HepG2 (cell line): ENCODE data around the gene RIPPLY2. TPM values are rescaled to one million over a fixed set of nuclear protein-coding genes. Genes with fewer than 3 reads are reported as not detected.
A peak's percentile ranks its signal among the peaks of the same experiment; 100 is the strongest.

Source experiments
- ELK4 ChIP-seq: sonication (generic); formaldehyde crosslinking; IDR thresholded peaks from 2 replicates; pipeline ENCODE4 v1.9.0; 2021; ENCODE audit warnings: missing genetic modification reagents, borderline replicate concordance
- FOXA3 ChIP-seq: IDR thresholded peaks from 2 replicates; pipeline ENCODE4 v1.6.1; 2016; ENCODE audit warnings: missing genetic modification reagents, missing compliant biosample characterization
- FOXO1 ChIP-seq: sonication (generic); formaldehyde crosslinking; IDR thresholded peaks from 2 replicates; pipeline ENCODE4 v1.4.0; 2020; ENCODE audit warnings: missing genetic modification reagents
- ISL2 ChIP-seq: sonication (generic); formaldehyde crosslinking; IDR thresholded peaks from 2 replicates; pipeline ENCODE4 v1.5.0; 2020; ENCODE audit warnings: missing genetic modification reagents
- KDM6A ChIP-seq: IDR thresholded peaks from 2 replicates; pipeline ENCODE4 v1.6.1; 2016; ENCODE audit warnings: low read depth
- POLR2G ChIP-seq: fragments of 200-400 bp; formaldehyde crosslinking; IDR thresholded peaks from 2 replicates; pipeline ENCODE4 v1.6.1; 2018; ENCODE audit warnings: mild to moderate bottlenecking, low read depth, low read length, moderate library complexity
- PRDM10 ChIP-seq: sonication (generic); formaldehyde crosslinking; IDR thresholded peaks from 2 replicates; pipeline ENCODE4 v1.4.0; 2020; ENCODE audit warnings: low read depth, missing genetic modification reagents
- SKIL ChIP-seq: sonication (generic); formaldehyde crosslinking; IDR thresholded peaks from 2 replicates; pipeline ENCODE4 v1.8.0; 2022; ENCODE audit warnings: missing genetic modification reagents, mild to moderate bottlenecking, moderate library complexity, borderline replicate concordance
- SP4 ChIP-seq: sonication (generic); formaldehyde crosslinking; IDR thresholded peaks from 2 replicates; pipeline ENCODE4 v1.8.1; 2023; ENCODE audit warnings: mild to moderate bottlenecking, missing genetic modification reagents
- TEAD2 ChIP-seq: sonication (generic); formaldehyde crosslinking; IDR thresholded peaks from 2 replicates; pipeline ENCODE4 v1.9.0; 2021; ENCODE audit warnings: missing genetic modification reagents
- ZNF225 ChIP-seq: sonication (generic); formaldehyde crosslinking; IDR thresholded peaks from 2 replicates; pipeline ENCODE4 v1.4.0; 2020; ENCODE audit warnings: mild to moderate bottlenecking, missing genetic modification reagents
- ZNF337 ChIP-seq: sonication (generic); formaldehyde crosslinking; IDR thresholded peaks from 2 replicates; pipeline ENCODE4 v1.5.1; 2020; ENCODE audit warnings: missing genetic modification reagents, low read depth, mild to moderate bottlenecking, borderline replicate concordance
- ZNF430 ChIP-seq: sonication (generic); formaldehyde crosslinking; IDR thresholded peaks from 2 replicates; pipeline ENCODE4 v1.9.0; 2021; ENCODE audit warnings: mild to moderate bottlenecking, missing genetic modification reagents
- ZNF44 ChIP-seq: sonication (generic); formaldehyde crosslinking; IDR thresholded peaks from 2 replicates; pipeline ENCODE4 v1.5.1; 2020; ENCODE audit warnings: mild to moderate bottlenecking, missing genetic modification reagents
- ZNF569 ChIP-seq: sonication (generic); formaldehyde crosslinking; IDR thresholded peaks from 2 replicates; pipeline ENCODE4 v1.5.0; 2020; ENCODE audit warnings: mild to moderate bottlenecking, missing genetic modification reagents, moderate library complexity, borderline replicate concordance
- ZNF614 ChIP-seq: IDR thresholded peaks from 2 replicates; pipeline ENCODE4 v1.6.1; 2018; ENCODE audit warnings: missing biosample characterization, missing genetic modification reagents, inconsistent platforms, borderline replicate concordance
- ZNF615 ChIP-seq: sonication (generic); formaldehyde crosslinking; IDR thresholded peaks from 2 replicates; pipeline ENCODE4 v1.5.0; 2020; ENCODE audit warnings: mild to moderate bottlenecking, missing genetic modification reagents, borderline replicate concordance
- ZNF777 ChIP-seq: sonication (generic); formaldehyde crosslinking; IDR thresholded peaks from 2 replicates; pipeline ENCODE4 v1.4.0; 2020; ENCODE audit warnings: missing genetic modification reagents
- polyA plus RNA-seq, 8 experiments: library from polyadenylated mRNA; depleted of rRNA in 3 of 8; stranded (reverse) in 7 of 8; unstranded in 1 of 8; fragments of >200 nt; fragmentation: Illumina TruSeq in 4 of 8; extraction: Trizol in 4 of 8; gene quantifications; 2 replicates each; pipeline versions ENCODE4 v1.2.1 to v1.2.3, GENCODE V29; 2011 to 2016; ENCODE audit warnings: low read depth in 4 of 8, missing spikeins in 1 of 8, mixed read lengths in 1 of 8; ENCODE audit not compliant: insufficient read depth in 1 of 8
- total RNA-seq, 5 experiments: library from RNA; depleted of rRNA; stranded (reverse); fragments of >200 nt; fragmentation: Illumina TruSeq; extraction: Trizol; gene quantifications; 2 replicates each; pipeline ENCODE4 v1.2.3, GENCODE V29; 2016; ENCODE audit warnings: low read depth in 1 of 5

Gene RIPPLY2
- total and polyA plus RNA-seq, 2 of the 13 experiments (the other 11 are each of a cell fraction or from before 2014, with no cell fraction given) = not detected

- TF ChIP-seq PRDM10 (CRISPR knock-in tag) (peak; percentile 90), ZNF569 (CRISPR knock-in tag) (no peak), ZNF225 (CRISPR knock-in tag) (peak; percentile 94; the same call in 1 of the 2 replicates), FOXO1 (CRISPR knock-in tag) (peak; percentile 91), TEAD2 (CRISPR knock-in tag) (peak; percentile 99), ZNF777 (peak; percentile 78), ISL2 (CRISPR knock-in tag) (peak; percentile 81), KDM6A (CRISPR knock-in tag) (peak; percentile 75; the same call in 1 of the 2 replicates), FOXA3 (CRISPR knock-in tag) (peak; percentile 81), ZNF430 (CRISPR knock-in tag) (peak; percentile 84), ZNF615 (CRISPR knock-in tag) (peak; percentile 62; the same call in 1 of the 2 replicates), SP4 (CRISPR knock-in tag) (peak; percentile 86), ZNF337 (CRISPR knock-in tag) (0 out of 2 replicates have a peak, but pooled peaks have one; percentile 8), ZNF44 (CRISPR knock-in tag) (no peak), SKIL (CRISPR knock-in tag) (no peak), ZNF614 (CRISPR knock-in tag) (peak; percentile 97), ELK4 (CRISPR knock-in tag) (no peak; the same call in 1 of the 2 replicates), POLR2G (peak; percentile 96)
These were observed 6.5 kb downstream of the RIPPLY2 start, which contains the start of gene CYB5R4 (continued) for GRCh38 chr6:83859410-83860358.
